Measurements from ENCODE around the gene ONECUT1.

DNA sequence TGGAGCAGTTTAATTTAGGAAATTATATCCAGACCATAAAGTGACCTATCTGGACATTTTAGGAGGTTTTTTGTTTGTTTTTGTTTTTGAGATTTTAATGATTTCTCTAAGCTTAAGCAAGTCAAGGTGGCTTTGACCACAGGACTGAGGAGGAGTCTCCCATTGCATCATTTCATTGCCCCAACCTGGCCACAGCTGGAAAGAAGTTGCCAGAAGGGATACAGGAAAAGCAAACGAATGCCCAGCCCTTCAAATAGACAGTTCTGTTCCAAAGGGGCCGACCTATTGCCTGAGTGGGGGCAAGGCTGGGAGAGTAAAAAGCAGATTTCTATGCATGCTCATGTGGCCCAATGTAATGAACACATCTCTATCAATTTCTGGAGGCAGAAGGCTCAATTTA, 12.0 kb upstream of the ONECUT1 start:
- TF ChIP-seq CTCF (IDR thresholded peaks at IDR 0.05; ENCODE audit: low read depth, low read length) (no peak), POLR2A (IDR thresholded peaks at IDR 0.05; ENCODE audit: extremely low read depth, insufficient read length) (no peak), MYC (IDR thresholded peaks at IDR 0.05; ENCODE audit: low read depth, low read length) (no peak)
